K562 (cell line): ENCODE results near the gene CIAO3. TPM values are rescaled to one million over a fixed set of nuclear protein-coding genes. Genes with fewer than 3 reads are reported as not detected.

Experiments used
- MXD1 ChIP-seq: fragments of 250-450 bp; sonication (Bioruptor Pico); IDR thresholded peaks from 2 replicates; pipeline ENCODE4 v1.8.0; 2021; ENCODE audit warnings: borderline replicate concordance, mild to moderate bottlenecking, moderate library complexity; ENCODE audit not compliant: poor library complexity, severe bottlenecking
- NCOA2 ChIP-seq, 2 experiments: fragments of 450-650 bp; IDR thresholded peaks; 2 replicates each; pipeline ENCODE4 v1.6.1; 2018; ENCODE audit warnings: mild to moderate bottlenecking in 2 of 2, moderate library complexity in 1 of 2; ENCODE audit not compliant: partially characterized antibody in 2 of 2
- SMARCA5 ChIP-seq: fragments of 450-650 bp; IDR thresholded peaks from 2 replicates; pipeline ENCODE4 v1.6.1; 2016
- SNRNP70 ChIP-seq: fragments of 200-400 bp; formaldehyde crosslinking; optimal IDR thresholded peaks from 2 replicates; pipeline ENCODE3; 2017; ENCODE audit warnings: low read depth, low read length
- ZBTB11 ChIP-seq, 3 experiments: fragments of 200-800 bp in 1 of 3; fragments of 250-450 bp in 1 of 3; fragments of 450-650 bp in 1 of 3; sonication (Bioruptor Pico) in 1 of 3; sonication (Bioruptor generic) in 1 of 3; formaldehyde crosslinking in 1 of 3; IDR thresholded peaks; 2 replicates each; pipeline versions ENCODE4 v1.6.1 to v1.8.0; 2016 to 2022; ENCODE audit warnings: mild to moderate bottlenecking in 2 of 3, missing genetic modification characterization in 2 of 3, missing compliant biosample characterization in 1 of 3, moderate library complexity in 1 of 3
- ZNF584 ChIP-seq: fragments of 200-800 bp; sonication (Bioruptor generic); IDR thresholded peaks from 2 replicates; pipeline ENCODE4 v1.6.1; 2016; ENCODE audit warnings: low read depth, mild to moderate bottlenecking, missing genetic modification characterization, missing compliant biosample characterization
- polyA plus RNA-seq, 8 experiments: library from polyadenylated mRNA; depleted of rRNA in 4 of 8; stranded (reverse) in 5 of 8; unstranded in 3 of 8; fragments of >200 nt; fragmentation: Nextera tagmentation in 2 of 8; fragmentation: Illumina TruSeq in 1 of 8; extraction: Ambion mirVana in 2 of 8; extraction: Trizol in 1 of 8; gene quantifications; 2 replicates each; pipeline versions ENCODE4 v1.2.1 to v1.2.3, GENCODE V29; 2011 to 2014; ENCODE audit warnings: inconsistent platforms in 1 of 8, missing spikeins in 1 of 8
- total RNA-seq, 7 experiments: library from RNA; depleted of rRNA in 6 of 7; stranded (reverse); fragments of >200 nt in 6 of 7; fragmentation: Illumina TruSeq in 2 of 7; extraction: Trizol in 2 of 7; gene quantifications; 2 replicates each; pipeline versions ENCODE4 v1.2.1 to v1.2.3, GENCODE V29; 2011 to 2021; ENCODE audit warnings: low replicate concordance in 1 of 7
- TF ChIP-seq, protein P1 (sequence below): sonication (generic); formaldehyde crosslinking; IDR thresholded peaks from 2 replicates; pipeline ENCODE4 v1.8.0; 2023; ENCODE audit warnings: mild to moderate bottlenecking, missing genetic modification reagents
- TF ChIP-seq, protein P2 (sequence below), 2 experiments: fragments of 450-650 bp in 1 of 2; sonication (generic) in 1 of 2; formaldehyde crosslinking in 1 of 2; IDR thresholded peaks in 1 of 2; conservative IDR thresholded peaks in 1 of 2; 2 replicates each; pipeline versions ENCODE4 v1.6.1 to v1.8.1; 2016 to 2023; ENCODE audit warnings: mild to moderate bottlenecking in 2 of 2, moderate library complexity in 2 of 2, inconsistent platforms in 1 of 2, missing genetic modification reagents in 1 of 2
- TF ChIP-seq, protein P3 (sequence below): fragments of 450-650 bp; formaldehyde crosslinking; IDR thresholded peaks from 2 replicates; pipeline ENCODE4 v1.4.0; 2020; ENCODE audit warnings: mild to moderate bottlenecking, mixed read lengths
- TF ChIP-seq, protein P4 (sequence below): fragments of 450-650 bp; conservative IDR thresholded peaks from 2 replicates; pipeline ENCODE4 v1.6.1; 2016; ENCODE audit warnings: missing genetic modification characterization, low read depth, mild to moderate bottlenecking, missing compliant biosample characterization, moderate library complexity
- TF ChIP-seq, protein P5 (sequence below): fragments of 450-650 bp; formaldehyde crosslinking; IDR thresholded peaks from 2 replicates; pipeline ENCODE4 v1.4.0; 2020; ENCODE audit warnings: mild to moderate bottlenecking
- TF ChIP-seq, protein P6 (sequence below): fragments of 250-450 bp; sonication (Bioruptor Pico); IDR thresholded peaks from 2 replicates; pipeline ENCODE4 v1.5.0; 2021; ENCODE audit warnings: mild to moderate bottlenecking, borderline replicate concordance

Gene CIAO3
- total and polyA plus RNA-seq, 9 of the 15 experiments (the other 6 are each of a cell fraction or from before 2014, with no cell fraction given) = 2.2 to 35.6 (median 18.7) TPM

DNA sequence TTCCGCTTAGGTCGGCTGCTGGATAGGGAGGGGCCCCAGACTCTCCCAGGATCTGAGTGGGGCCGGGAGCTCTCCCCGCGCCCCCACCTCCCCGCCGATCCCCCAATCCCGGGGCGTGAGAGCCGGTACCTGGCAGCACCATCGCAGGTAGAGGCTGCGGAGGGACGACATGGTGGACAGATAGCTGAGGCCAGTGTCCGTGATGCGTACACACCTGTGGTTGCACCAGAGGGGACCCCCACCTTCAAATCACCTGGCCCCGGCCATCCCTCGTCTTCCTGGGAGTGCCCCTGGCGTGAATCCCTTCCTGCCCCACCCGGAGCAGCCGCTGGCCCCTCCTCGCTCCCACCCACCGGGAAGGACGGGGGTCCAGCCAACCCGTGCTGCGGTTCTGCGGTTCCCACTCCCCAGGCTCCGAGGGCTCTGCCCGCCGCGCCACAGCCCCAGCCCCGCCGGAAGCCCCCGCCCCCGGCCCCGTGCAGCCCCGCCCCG is 45.9 kb downstream of the CIAO3 start (continued):
- TF ChIP-seq, protein P1, sequence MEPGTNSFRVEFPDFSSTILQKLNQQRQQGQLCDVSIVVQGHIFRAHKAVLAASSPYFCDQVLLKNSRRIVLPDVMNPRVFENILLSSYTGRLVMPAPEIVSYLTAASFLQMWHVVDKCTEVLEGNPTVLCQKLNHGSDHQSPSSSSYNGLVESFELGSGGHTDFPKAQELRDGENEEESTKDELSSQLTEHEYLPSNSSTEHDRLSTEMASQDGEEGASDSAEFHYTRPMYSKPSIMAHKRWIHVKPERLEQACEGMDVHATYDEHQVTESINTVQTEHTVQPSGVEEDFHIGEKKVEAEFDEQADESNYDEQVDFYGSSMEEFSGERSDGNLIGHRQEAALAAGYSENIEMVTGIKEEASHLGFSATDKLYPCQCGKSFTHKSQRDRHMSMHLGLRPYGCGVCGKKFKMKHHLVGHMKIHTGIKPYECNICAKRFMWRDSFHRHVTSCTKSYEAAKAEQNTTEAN (CRISPR knock-in tag) = no peak
- TF ChIP-seq SMARCA5 (no peak), MXD1 (CRISPR knock-in tag) (no peak), SNRNP70 (no peak), ZBTB11 (CRISPR knock-in tag; IDR thresholded peaks at IDR 0.05) (0 out of 6 replicates have a peak, but pooled peaks of 1 of the 3 experiments have one; percentile 33), ZNF584 (CRISPR knock-in tag) (no peak), NCOA2 (IDR thresholded peaks at IDR 0.05; ENCODE audit: partially characterized antibody in 2 of 2) (no peak)
- TF ChIP-seq, protein P2, sequence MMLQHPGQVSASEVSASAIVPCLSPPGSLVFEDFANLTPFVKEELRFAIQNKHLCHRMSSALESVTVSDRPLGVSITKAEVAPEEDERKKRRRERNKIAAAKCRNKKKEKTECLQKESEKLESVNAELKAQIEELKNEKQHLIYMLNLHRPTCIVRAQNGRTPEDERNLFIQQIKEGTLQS (IDR thresholded peaks at IDR 0.05) = no peak
- TF ChIP-seq, protein P2 (CRISPR knock-in tag; conservative IDR thresholded peaks at IDR 0.05) = no peak
- TF ChIP-seq, protein P3, sequence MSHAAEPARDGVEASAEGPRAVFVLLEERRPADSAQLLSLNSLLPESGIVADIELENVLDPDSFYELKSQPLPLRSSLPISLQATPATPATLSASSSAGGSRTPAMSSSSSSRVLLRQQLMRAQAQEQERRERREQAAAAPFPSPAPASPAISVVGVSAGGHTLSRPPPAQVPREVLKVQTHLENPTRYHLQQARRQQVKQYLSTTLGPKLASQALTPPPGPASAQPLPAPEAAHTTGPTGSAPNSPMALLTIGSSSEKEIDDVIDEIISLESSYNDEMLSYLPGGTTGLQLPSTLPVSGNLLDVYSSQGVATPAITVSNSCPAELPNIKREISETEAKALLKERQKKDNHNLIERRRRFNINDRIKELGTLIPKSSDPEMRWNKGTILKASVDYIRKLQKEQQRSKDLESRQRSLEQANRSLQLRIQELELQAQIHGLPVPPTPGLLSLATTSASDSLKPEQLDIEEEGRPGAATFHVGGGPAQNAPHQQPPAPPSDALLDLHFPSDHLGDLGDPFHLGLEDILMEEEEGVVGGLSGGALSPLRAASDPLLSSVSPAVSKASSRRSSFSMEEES (CRISPR knock-in tag) = no peak
- TF ChIP-seq, protein P4, sequence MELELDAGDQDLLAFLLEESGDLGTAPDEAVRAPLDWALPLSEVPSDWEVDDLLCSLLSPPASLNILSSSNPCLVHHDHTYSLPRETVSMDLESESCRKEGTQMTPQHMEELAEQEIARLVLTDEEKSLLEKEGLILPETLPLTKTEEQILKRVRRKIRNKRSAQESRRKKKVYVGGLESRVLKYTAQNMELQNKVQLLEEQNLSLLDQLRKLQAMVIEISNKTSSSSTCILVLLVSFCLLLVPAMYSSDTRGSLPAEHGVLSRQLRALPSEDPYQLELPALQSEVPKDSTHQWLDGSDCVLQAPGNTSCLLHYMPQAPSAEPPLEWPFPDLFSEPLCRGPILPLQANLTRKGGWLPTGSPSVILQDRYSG (tag) = no peak
- TF ChIP-seq, protein P5, sequence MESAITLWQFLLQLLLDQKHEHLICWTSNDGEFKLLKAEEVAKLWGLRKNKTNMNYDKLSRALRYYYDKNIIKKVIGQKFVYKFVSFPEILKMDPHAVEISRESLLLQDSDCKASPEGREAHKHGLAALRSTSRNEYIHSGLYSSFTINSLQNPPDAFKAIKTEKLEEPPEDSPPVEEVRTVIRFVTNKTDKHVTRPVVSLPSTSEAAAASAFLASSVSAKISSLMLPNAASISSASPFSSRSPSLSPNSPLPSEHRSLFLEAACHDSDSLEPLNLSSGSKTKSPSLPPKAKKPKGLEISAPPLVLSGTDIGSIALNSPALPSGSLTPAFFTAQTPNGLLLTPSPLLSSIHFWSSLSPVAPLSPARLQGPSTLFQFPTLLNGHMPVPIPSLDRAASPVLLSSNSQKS = no peak
- TF ChIP-seq, protein P6, sequence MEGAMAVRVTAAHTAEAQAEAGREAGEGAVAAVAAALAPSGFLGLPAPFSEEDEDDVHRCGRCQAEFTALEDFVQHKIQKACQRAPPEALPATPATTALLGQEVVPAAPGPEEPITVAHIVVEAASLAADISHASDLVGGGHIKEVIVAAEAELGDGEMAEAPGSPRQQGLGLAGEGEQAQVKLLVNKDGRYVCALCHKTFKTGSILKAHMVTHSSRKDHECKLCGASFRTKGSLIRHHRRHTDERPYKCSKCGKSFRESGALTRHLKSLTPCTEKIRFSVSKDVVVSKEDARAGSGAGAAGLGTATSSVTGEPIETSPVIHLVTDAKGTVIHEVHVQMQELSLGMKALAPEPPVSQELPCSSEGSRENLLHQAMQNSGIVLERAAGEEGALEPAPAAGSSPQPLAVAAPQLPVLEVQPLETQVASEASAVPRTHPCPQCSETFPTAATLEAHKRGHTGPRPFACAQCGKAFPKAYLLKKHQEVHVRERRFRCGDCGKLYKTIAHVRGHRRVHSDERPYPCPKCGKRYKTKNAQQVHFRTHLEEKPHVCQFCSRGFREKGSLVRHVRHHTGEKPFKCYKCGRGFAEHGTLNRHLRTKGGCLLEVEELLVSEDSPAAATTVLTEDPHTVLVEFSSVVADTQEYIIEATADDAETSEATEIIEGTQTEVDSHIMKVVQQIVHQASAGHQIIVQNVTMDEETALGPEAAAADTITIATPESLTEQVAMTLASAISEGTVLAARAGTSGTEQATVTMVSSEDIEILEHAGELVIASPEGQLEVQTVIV (CRISPR knock-in tag) = no peak
